Panc1 (cell line): ENCODE data around the gene KRTAP5-1.

Experiments used
- POLR2AphosphoS5 ChIP-seq: IDR thresholded peaks from 2 replicates; pipeline ENCODE4 v1.6.1; 2012; ENCODE audit warnings: mild to moderate bottlenecking, low read depth, low read length, moderate library complexity
- TF ChIP-seq, protein P1 (sequence below): fragments of 450-650 bp; IDR thresholded peaks from 2 replicates; pipeline ENCODE4 v1.5.1; 2017; ENCODE audit warnings: mild to moderate bottlenecking
- TF ChIP-seq, protein P2 (sequence below), 2 experiments: IDR thresholded peaks; 2 replicates each; pipeline ENCODE4 v1.6.1; 2011 to 2012; ENCODE audit warnings: low read depth in 2 of 2, control low read depth in 1 of 2, low read length in 1 of 2, mild to moderate bottlenecking in 1 of 2, moderate library complexity in 1 of 2; ENCODE audit not compliant: insufficient read depth in 1 of 2

- TF ChIP-seq, protein P1, sequence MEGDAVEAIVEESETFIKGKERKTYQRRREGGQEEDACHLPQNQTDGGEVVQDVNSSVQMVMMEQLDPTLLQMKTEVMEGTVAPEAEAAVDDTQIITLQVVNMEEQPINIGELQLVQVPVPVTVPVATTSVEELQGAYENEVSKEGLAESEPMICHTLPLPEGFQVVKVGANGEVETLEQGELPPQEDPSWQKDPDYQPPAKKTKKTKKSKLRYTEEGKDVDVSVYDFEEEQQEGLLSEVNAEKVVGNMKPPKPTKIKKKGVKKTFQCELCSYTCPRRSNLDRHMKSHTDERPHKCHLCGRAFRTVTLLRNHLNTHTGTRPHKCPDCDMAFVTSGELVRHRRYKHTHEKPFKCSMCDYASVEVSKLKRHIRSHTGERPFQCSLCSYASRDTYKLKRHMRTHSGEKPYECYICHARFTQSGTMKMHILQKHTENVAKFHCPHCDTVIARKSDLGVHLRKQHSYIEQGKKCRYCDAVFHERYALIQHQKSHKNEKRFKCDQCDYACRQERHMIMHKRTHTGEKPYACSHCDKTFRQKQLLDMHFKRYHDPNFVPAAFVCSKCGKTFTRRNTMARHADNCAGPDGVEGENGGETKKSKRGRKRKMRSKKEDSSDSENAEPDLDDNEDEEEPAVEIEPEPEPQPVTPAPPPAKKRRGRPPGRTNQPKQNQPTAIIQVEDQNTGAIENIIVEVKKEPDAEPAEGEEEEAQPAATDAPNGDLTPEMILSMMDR = no peak
- TF ChIP-seq POLR2AphosphoS5 = no peak
- TF ChIP-seq, protein P2, sequence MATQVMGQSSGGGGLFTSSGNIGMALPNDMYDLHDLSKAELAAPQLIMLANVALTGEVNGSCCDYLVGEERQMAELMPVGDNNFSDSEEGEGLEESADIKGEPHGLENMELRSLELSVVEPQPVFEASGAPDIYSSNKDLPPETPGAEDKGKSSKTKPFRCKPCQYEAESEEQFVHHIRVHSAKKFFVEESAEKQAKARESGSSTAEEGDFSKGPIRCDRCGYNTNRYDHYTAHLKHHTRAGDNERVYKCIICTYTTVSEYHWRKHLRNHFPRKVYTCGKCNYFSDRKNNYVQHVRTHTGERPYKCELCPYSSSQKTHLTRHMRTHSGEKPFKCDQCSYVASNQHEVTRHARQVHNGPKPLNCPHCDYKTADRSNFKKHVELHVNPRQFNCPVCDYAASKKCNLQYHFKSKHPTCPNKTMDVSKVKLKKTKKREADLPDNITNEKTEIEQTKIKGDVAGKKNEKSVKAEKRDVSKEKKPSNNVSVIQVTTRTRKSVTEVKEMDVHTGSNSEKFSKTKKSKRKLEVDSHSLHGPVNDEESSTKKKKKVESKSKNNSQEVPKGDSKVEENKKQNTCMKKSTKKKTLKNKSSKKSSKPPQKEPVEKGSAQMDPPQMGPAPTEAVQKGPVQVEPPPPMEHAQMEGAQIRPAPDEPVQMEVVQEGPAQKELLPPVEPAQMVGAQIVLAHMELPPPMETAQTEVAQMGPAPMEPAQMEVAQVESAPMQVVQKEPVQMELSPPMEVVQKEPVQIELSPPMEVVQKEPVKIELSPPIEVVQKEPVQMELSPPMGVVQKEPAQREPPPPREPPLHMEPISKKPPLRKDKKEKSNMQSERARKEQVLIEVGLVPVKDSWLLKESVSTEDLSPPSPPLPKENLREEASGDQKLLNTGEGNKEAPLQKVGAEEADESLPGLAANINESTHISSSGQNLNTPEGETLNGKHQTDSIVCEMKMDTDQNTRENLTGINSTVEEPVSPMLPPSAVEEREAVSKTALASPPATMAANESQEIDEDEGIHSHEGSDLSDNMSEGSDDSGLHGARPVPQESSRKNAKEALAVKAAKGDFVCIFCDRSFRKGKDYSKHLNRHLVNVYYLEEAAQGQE (IDR thresholded peaks at IDR 0.05; ENCODE audit: insufficient read depth in 1 of 2, low read depth in 2 of 2, low read length in 1 of 2) = no peak
These were observed 21.9 kb downstream of the KRTAP5-1 start for GRCh38 chr11:1563149-1563638.
